ENCODE data around the gene FOXP1. TPM values are rescaled to one million over a fixed set of nuclear protein-coding genes. Genes with fewer than 3 reads are reported as not detected.

FOXP1 gene
- total RNA-seq, 1 donor from 2014 or later, result 41.2 TPM

DNA sequence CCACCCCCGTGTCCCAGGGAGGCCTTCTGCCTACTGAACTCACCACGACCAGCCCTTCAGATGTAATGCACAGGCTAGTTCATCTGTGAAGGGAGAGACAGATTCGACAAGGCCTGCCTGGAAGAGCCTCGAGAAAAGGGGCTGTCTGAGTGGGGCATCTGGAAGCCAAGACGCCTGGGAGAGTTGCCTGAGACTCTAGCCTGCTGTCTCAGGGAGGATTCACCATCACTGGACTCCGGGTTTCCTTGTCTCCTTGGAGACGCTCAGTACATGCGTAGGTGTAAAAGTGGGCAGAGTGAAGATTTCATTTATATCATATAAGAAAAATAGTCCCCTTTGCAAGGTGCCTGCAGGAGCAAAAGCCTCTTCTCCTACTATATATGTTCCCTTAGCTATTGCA is 468.9 kb downstream of the FOXP1 start:
- H3K27me3 ChIP-seq (ENCODE audit: low read depth), result no peaks in the 10 kb centered on the region
- no peaks in the 10 kb centered on the region for H3K9me3 ChIP-seq (replicated peaks)
- no peak overlapping the region for H3K4me3 ChIP-seq
- intact Hi-C loops (cut with micrococcal nuclease), result no loop called here
- no peak for DNase-seq
- H3K36me3 ChIP-seq, result peaks cover 15% of the 10 kb centered on the region
- peaks cover 54% of the 10 kb centered on the region for H3K4me1 ChIP-seq
- no peak overlapping the region for H3K27ac ChIP-seq (replicated peaks)
- TF ChIP-seq, protein P1, sequence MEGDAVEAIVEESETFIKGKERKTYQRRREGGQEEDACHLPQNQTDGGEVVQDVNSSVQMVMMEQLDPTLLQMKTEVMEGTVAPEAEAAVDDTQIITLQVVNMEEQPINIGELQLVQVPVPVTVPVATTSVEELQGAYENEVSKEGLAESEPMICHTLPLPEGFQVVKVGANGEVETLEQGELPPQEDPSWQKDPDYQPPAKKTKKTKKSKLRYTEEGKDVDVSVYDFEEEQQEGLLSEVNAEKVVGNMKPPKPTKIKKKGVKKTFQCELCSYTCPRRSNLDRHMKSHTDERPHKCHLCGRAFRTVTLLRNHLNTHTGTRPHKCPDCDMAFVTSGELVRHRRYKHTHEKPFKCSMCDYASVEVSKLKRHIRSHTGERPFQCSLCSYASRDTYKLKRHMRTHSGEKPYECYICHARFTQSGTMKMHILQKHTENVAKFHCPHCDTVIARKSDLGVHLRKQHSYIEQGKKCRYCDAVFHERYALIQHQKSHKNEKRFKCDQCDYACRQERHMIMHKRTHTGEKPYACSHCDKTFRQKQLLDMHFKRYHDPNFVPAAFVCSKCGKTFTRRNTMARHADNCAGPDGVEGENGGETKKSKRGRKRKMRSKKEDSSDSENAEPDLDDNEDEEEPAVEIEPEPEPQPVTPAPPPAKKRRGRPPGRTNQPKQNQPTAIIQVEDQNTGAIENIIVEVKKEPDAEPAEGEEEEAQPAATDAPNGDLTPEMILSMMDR (IDR thresholded peaks at IDR 0.05; ENCODE audit: borderline replicate concordance), result no peak

- TF ChIP-seq, protein P1 (IDR thresholded peaks at IDR 0.05; ENCODE audit: borderline replicate concordance), result no peak
- H3K27me3 ChIP-seq (ENCODE audit: low read depth), result no peaks in the 10 kb centered on the region
- H3K27ac ChIP-seq (replicated peaks), result peak overlapping the region; percentile 24
- H3K36me3 ChIP-seq, result peaks cover 15% of the 10 kb centered on the region
- DNase-seq, result no peak
- H3K9me3 ChIP-seq (replicated peaks), result no peaks in the 10 kb centered on the region
- peaks cover 53% of the 10 kb centered on the region for H3K4me1 ChIP-seq
- H3K4me3 ChIP-seq, result no peak overlapping the region
- intact Hi-C loops (cut with micrococcal nuclease), result no loop called here
Measured at GRCh38 chr3:71112576-71112975, 471.0 kb downstream of the FOXP1 start.

DNA sequence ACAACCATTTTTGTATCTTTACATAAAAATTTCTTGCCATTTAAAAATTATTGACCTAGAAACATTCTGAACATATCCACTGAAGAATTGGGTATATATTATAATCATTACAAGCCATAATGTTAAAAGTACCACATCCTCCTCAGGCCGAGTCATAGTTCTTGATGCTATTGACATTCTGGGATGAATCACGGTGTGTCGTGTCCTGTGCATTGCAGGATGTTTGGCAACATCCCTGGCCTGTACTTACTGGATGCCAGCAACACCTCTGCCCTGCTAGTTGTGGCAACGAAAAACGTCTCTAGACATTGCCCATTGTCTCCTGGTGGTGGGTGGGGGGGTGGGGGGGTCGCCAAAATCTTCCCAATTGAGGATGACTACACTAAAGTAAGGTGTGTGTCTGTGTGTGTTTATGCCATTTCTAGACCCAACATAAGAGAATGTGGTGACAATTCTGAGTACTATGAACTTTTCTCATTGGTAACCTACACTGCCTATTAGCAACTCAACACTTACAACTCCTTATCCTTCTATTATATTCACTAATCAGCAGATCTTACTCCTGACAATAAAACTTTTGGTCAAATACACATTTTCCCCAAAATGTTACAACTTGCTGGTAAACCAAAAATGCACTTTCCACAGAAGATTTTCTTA is 471.6 kb downstream of the FOXP1 start:
- H3K4me1 ChIP-seq, result peaks cover 49% of the 10 kb centered on the region
- no peak for DNase-seq
- no peak overlapping the region for H3K27ac ChIP-seq (replicated peaks)
- no peaks in the 10 kb centered on the region for H3K27me3 ChIP-seq (ENCODE audit: low read depth)
- H3K4me3 ChIP-seq, result no peak overlapping the region
- TF ChIP-seq, protein P1 (IDR thresholded peaks at IDR 0.05; ENCODE audit: borderline replicate concordance), result no peak
- intact Hi-C loops (cut with micrococcal nuclease), result no loop called here
- no peaks in the 10 kb centered on the region for H3K9me3 ChIP-seq (replicated peaks)
- peaks cover 15% of the 10 kb centered on the region for H3K36me3 ChIP-seq

GRCh38 chr3:71110385-71111222 is 472.9 kb downstream of the FOXP1 start:
- H3K9me3 ChIP-seq (replicated peaks), result no peaks in the 10 kb centered on the region
- peaks cover 15% of the 10 kb centered on the region for H3K36me3 ChIP-seq
- no peak for DNase-seq
- no peaks in the 10 kb centered on the region for H3K27me3 ChIP-seq (ENCODE audit: low read depth)
- no peak overlapping the region for H3K27ac ChIP-seq (replicated peaks)
- H3K4me1 ChIP-seq, result peaks cover 49% of the 10 kb centered on the region
- H3K4me3 ChIP-seq, result no peak overlapping the region
- intact Hi-C loops (cut with micrococcal nuclease), result no loop called here
- TF ChIP-seq, protein P1 (IDR thresholded peaks at IDR 0.05; ENCODE audit: borderline replicate concordance), result no peak

GRCh38 chr3:71109977-71110285 is 473.6 kb downstream of the FOXP1 start:
- no peaks in the 10 kb centered on the region for H3K9me3 ChIP-seq (replicated peaks)
- H3K27me3 ChIP-seq (ENCODE audit: low read depth), result no peaks in the 10 kb centered on the region
- intact Hi-C loops (cut with micrococcal nuclease), result no loop called here
- no peak for DNase-seq
- no peak overlapping the region for H3K27ac ChIP-seq (replicated peaks)
- no peak overlapping the region for H3K4me3 ChIP-seq
- H3K4me1 ChIP-seq, result peaks cover 54% of the 10 kb centered on the region
- peaks cover 15% of the 10 kb centered on the region for H3K36me3 ChIP-seq
- TF ChIP-seq, protein P1 (IDR thresholded peaks at IDR 0.05; ENCODE audit: borderline replicate concordance), result no peak
